ENCODE results near the gene RGMB.

Gene RGMB

DNA sequence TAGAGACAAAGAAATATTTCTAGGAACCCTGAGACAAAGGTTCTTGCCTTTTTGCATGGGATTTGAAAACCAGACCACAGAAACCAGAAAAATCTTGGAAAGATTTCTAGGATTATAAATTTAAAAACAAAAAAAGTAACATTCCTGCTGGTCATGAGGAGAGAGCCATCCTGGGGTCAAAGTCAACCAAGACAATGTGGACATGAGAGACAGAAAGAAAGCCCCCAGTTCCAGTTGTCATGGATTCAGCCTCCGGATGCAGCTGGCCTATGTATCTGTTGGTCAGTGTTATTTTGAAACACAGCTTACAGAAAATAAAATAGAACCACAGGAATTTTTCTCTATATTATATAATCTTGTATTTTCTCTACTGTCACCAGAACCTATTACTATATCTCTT is 24.4 kb upstream of the RGMB start:
- TF ChIP-seq, protein P1, sequence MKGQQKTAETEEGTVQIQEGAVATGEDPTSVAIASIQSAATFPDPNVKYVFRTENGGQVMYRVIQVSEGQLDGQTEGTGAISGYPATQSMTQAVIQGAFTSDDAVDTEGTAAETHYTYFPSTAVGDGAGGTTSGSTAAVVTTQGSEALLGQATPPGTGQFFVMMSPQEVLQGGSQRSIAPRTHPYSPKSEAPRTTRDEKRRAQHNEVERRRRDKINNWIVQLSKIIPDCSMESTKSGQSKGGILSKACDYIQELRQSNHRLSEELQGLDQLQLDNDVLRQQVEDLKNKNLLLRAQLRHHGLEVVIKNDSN (IDR thresholded peaks at IDR 0.05): no peak
- TF ChIP-seq CEBPB (IDR thresholded peaks at IDR 0.05) (no peak), TCF12 (IDR thresholded peaks at IDR 0.05; ENCODE audit: low read depth) (no peak), ZBTB7A (IDR thresholded peaks at IDR 0.05; ENCODE audit: low read depth) (no peak), EGR1 (IDR thresholded peaks at IDR 0.05) (no peak), NFIC (IDR thresholded peaks at IDR 0.05) (no peak), CREB1 (IDR thresholded peaks at IDR 0.05; ENCODE audit: low read depth) (no peak), YY1 (IDR thresholded peaks at IDR 0.05; ENCODE audit: low read depth) (no peak), TAF1 (IDR thresholded peaks at IDR 0.05; ENCODE audit: low read depth) (no peak), FOXM1 (IDR thresholded peaks at IDR 0.05; ENCODE audit: borderline replicate concordance, low read depth) (no peak)
- TF ChIP-seq, protein P2, sequence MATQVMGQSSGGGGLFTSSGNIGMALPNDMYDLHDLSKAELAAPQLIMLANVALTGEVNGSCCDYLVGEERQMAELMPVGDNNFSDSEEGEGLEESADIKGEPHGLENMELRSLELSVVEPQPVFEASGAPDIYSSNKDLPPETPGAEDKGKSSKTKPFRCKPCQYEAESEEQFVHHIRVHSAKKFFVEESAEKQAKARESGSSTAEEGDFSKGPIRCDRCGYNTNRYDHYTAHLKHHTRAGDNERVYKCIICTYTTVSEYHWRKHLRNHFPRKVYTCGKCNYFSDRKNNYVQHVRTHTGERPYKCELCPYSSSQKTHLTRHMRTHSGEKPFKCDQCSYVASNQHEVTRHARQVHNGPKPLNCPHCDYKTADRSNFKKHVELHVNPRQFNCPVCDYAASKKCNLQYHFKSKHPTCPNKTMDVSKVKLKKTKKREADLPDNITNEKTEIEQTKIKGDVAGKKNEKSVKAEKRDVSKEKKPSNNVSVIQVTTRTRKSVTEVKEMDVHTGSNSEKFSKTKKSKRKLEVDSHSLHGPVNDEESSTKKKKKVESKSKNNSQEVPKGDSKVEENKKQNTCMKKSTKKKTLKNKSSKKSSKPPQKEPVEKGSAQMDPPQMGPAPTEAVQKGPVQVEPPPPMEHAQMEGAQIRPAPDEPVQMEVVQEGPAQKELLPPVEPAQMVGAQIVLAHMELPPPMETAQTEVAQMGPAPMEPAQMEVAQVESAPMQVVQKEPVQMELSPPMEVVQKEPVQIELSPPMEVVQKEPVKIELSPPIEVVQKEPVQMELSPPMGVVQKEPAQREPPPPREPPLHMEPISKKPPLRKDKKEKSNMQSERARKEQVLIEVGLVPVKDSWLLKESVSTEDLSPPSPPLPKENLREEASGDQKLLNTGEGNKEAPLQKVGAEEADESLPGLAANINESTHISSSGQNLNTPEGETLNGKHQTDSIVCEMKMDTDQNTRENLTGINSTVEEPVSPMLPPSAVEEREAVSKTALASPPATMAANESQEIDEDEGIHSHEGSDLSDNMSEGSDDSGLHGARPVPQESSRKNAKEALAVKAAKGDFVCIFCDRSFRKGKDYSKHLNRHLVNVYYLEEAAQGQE (IDR thresholded peaks at IDR 0.05; ENCODE audit: low read depth): no peak
- TF ChIP-seq, protein P3, sequence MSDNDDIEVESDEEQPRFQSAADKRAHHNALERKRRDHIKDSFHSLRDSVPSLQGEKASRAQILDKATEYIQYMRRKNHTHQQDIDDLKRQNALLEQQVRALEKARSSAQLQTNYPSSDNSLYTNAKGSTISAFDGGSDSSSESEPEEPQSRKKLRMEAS (IDR thresholded peaks at IDR 0.05): no peak

DNA sequence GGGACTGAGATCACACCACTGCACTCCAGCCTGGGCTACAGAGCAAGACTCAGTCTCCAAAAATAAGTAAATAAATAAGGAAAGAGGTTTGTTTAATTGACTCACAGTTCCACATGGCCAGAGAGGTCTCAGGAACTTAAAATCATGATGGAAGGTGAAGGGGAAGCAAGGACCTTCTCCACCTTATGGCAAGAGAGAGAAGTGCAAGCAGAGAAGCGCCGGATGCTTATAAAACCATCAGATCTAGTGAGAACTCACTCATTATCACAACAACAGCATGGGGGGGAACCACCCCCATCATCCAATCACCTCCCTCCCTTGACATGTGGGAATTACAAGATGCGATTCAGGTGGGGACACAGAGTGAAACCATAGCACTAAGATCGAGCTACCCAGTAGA is 22.8 kb upstream of the RGMB start:
- no peak for TF ChIP-seq CEBPB (IDR thresholded peaks at IDR 0.05)
- TF ChIP-seq RAD21 (IDR thresholded peaks at IDR 0.05; ENCODE audit: low read depth): peak; percentile 44

DNA sequence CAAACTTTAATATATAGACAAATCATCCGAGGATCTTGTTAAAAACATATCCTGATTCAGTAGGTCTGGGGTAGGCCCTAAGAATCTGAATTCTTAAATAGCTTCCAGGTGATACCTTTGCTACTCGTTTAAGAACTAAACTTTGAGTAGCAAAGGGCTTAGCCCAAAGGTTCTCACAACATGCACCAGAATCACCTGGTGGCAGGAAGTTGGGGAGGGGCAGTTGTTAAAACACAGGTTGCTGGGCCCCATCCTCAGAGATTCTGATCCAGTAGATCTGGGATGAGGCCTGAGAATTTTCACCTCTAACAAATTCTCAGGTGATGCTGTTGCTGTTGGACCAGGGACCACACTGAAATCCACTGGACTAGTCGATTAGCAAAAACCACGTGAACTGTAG is 20.0 kb upstream of the RGMB start:
- TF ChIP-seq FOXM1 (IDR thresholded peaks at IDR 0.05; ENCODE audit: borderline replicate concordance, low read depth) (no peak), NFIC (IDR thresholded peaks at IDR 0.05) (no peak), CEBPB (IDR thresholded peaks at IDR 0.05) (no peak), RAD21 (IDR thresholded peaks at IDR 0.05; ENCODE audit: low read depth) (no peak), TAF1 (IDR thresholded peaks at IDR 0.05; ENCODE audit: low read depth) (no peak), EP300 (IDR thresholded peaks at IDR 0.05; ENCODE audit: borderline replicate concordance) (no peak)
- TF ChIP-seq, protein P1 (IDR thresholded peaks at IDR 0.05): no peak
- TF ChIP-seq, protein P3 (IDR thresholded peaks at IDR 0.05): no peak

DNA sequence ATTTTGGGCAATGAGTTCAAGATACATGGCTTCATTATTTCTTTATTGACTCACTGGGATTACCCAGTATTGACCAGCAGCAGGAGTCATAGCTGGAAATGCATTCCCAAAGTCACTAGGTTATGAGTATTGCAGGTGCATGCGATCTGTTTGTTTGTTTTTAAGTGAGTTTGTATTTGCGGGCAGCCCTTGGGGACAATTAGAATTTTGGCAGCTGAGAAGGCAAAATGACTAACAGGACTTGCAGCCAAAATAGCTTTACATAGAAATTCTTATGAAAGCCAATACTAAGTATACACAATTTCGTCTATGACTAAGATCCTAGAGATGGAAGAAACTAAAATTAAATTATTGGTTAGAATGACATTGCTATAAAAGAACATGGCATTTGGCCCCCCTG is 18.1 kb upstream of the RGMB start:
- TF ChIP-seq NFIC (IDR thresholded peaks at IDR 0.05): no peak
- no peak for TF ChIP-seq ZBTB7A (IDR thresholded peaks at IDR 0.05; ENCODE audit: low read depth)
- no peak for TF ChIP-seq CREB1 (IDR thresholded peaks at IDR 0.05; ENCODE audit: low read depth)
- TF ChIP-seq TAF1 (IDR thresholded peaks at IDR 0.05; ENCODE audit: low read depth): no peak

DNA sequence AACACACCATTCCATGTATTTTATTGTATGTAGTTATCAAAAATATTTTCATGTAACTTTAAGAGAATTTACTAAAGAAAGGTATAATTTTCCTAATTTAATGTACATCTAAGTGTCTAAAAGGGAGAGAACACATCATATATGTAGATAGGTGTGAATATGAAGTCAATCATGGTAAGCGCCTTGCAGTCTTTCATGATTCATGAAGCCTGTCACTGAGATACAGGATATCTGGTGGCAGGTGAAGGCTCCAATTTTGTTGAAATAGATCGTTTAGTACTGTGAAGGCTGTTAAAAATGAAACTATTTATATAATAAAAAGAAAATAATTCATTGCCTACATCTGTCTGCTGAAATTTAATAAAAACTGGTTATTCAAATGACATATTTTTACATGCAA is 15.5 kb upstream of the RGMB start:
- TF ChIP-seq, protein P1 (IDR thresholded peaks at IDR 0.05): no peak
- TF ChIP-seq RAD21 (IDR thresholded peaks at IDR 0.05; ENCODE audit: low read depth): no peak
- TF ChIP-seq TEAD4 (IDR thresholded peaks at IDR 0.05): no peak
- TF ChIP-seq YY1 (IDR thresholded peaks at IDR 0.05; ENCODE audit: low read depth): no peak
- no peak for TF ChIP-seq CREB1 (IDR thresholded peaks at IDR 0.05; ENCODE audit: low read depth)
- TF ChIP-seq FOXM1 (IDR thresholded peaks at IDR 0.05; ENCODE audit: borderline replicate concordance, low read depth): no peak
- TF ChIP-seq ZBTB7A (IDR thresholded peaks at IDR 0.05; ENCODE audit: low read depth): no peak
- TF ChIP-seq TCF12 (IDR thresholded peaks at IDR 0.05; ENCODE audit: low read depth): no peak
- TF ChIP-seq CEBPB (IDR thresholded peaks at IDR 0.05): no peak
- TF ChIP-seq, protein P2 (IDR thresholded peaks at IDR 0.05; ENCODE audit: low read depth): no peak
- no peak for TF ChIP-seq EP300 (IDR thresholded peaks at IDR 0.05; ENCODE audit: borderline replicate concordance)
- no peak for TF ChIP-seq NFIC (IDR thresholded peaks at IDR 0.05)
- TF ChIP-seq TAF1 (IDR thresholded peaks at IDR 0.05; ENCODE audit: low read depth): no peak

DNA sequence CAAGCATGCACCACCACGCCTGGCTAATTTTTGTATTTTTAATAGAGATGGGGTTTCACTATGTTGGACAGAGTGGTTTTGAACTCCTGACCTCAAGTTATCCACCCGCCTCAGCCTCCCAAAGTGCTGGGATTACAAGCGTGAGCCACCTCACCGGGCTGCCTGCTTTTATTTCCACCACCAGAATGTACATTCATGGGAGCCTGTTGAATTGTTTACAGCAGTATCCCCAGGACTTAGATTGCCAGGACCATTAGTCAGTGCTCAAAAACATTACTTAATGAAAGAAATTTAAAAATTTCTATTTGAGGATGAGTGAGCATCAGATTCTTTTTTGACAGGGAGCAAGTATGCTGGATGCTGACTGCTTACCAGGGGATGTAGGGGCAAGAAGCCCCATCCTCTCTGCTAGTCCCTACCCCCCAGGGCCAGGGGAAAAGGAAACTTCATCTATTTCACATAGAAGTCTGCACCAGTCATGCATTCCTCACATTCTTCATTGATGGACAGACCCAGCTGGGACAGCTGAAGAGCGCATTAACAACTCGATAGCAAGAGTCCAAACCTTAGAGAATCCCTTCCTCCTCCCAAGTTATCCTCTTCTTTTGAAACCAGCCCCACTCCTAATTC is 10.3 kb upstream of the RGMB start:
- TF ChIP-seq CREB1 (IDR thresholded peaks at IDR 0.05; ENCODE audit: low read depth) (no peak), EP300 (IDR thresholded peaks at IDR 0.05; ENCODE audit: borderline replicate concordance) (no peak), FOXM1 (IDR thresholded peaks at IDR 0.05; ENCODE audit: borderline replicate concordance, low read depth) (no peak), RAD21 (IDR thresholded peaks at IDR 0.05; ENCODE audit: low read depth) (no peak), TAF1 (IDR thresholded peaks at IDR 0.05; ENCODE audit: low read depth) (no peak), NFIC (IDR thresholded peaks at IDR 0.05) (no peak), CEBPB (IDR thresholded peaks at IDR 0.05) (no peak), YY1 (IDR thresholded peaks at IDR 0.05; ENCODE audit: low read depth) (no peak), EGR1 (IDR thresholded peaks at IDR 0.05) (no peak), ZBTB7A (IDR thresholded peaks at IDR 0.05; ENCODE audit: low read depth) (no peak), TEAD4 (IDR thresholded peaks at IDR 0.05) (no peak), TCF12 (IDR thresholded peaks at IDR 0.05; ENCODE audit: low read depth) (no peak)
- TF ChIP-seq, protein P2 (IDR thresholded peaks at IDR 0.05; ENCODE audit: low read depth): no peak
- TF ChIP-seq, protein P3 (IDR thresholded peaks at IDR 0.05): no peak
- TF ChIP-seq, protein P1 (IDR thresholded peaks at IDR 0.05): no peak

Data from Ishikawa (cell line).